Progenitor cell of endocrine pancreas (in vitro differentiated cells): ENCODE data around the gene MICU1. TPM values are rescaled to one million over a fixed set of nuclear protein-coding genes. Genes with fewer than 3 reads are reported as not detected.

Experiments
- DNase-seq: peaks from one replicate; pipeline ENCODE4 v3.0.0; 2021; ENCODE audit warnings: low spot score; ENCODE audit not compliant: unreplicated experiment
- H3K27ac Mint-ChIP-seq: 2 replicates; pipeline ENCODE4 v1.8.0; 2021; ENCODE audit warnings: mild to moderate bottlenecking, moderate library complexity, mixed read lengths
- H3K27me3 Mint-ChIP-seq: 2 replicates; pipeline ENCODE4 v1.8.0; 2021; ENCODE audit warnings: mixed read lengths
- H3K36me3 Mint-ChIP-seq: 2 replicates; pipeline ENCODE4 v1.8.0; 2022; ENCODE audit warnings: mixed read lengths; ENCODE audit not compliant: insufficient read depth
- H3K4me1 Mint-ChIP-seq: 2 replicates; pipeline ENCODE4 v1.8.0; 2021; ENCODE audit warnings: low read depth, mixed read lengths
- H3K4me3 Mint-ChIP-seq: 2 replicates; pipeline ENCODE4 v1.8.0; 2021; ENCODE audit warnings: low read depth, mild to moderate bottlenecking, moderate library complexity, mixed read lengths
- H3K9me3 Mint-ChIP-seq: 2 replicates; pipeline ENCODE4 v1.8.0; 2021; ENCODE audit warnings: low read depth, mixed read lengths
- CTCF ChIP-seq: fragments of 200-600 bp; sonication (generic); IDR thresholded peaks from one replicate; pipeline ENCODE4 v1.5.0; 2021; ENCODE audit warnings: antibody characterized with exemption, mild to moderate bottlenecking; ENCODE audit not compliant: unreplicated experiment
- total RNA-seq: library from RNA; stranded (reverse); gene quantifications from 2 replicates; pipeline ENCODE4 v1.2.1, GENCODE V29; 2021

Gene MICU1
- total RNA-seq, 1 donor from 2014 or later = 63.3 TPM

DNA sequence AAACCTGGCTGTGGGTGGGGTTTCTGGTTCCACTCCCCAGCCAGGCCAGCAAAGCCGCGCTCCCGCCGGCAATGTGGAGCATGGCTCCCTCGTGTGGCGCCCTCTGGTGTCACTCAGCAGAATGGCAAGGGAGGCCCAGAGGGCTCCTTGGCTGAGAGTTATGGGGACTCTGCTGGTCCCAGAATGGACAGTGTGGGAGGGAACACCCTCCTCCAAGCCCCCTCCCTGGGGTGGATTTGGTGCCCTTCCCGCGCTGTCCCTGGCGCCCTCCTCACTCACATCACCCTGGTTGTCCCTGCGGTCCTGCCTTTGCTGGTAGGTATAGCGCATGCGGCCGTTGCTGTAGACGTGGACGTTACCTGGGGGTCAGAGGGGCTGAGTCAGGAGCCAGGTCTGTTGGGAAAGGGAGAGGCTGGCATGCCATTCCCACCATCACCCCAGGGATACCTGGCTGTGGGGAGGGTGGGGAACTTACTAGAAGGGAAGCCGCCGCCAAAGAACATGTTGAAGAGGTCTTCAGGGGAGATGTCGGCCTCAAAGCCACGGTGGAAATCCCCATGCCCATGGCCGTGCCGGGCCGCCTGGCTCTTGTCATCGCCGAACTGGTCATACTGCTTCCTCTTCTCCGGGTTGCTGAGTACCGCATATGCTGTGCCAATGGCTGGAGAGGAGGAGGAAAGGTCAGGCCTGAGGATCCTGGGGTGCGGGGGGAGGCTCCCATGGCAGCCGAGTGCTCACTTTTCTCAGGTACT lies 285.2 kb downstream of the MICU1 start:
- Mint-ChIP-seq H3K4me3 (no peak overlapping the region), H3K27me3 (no peaks in the 10 kb centered on the region), H3K4me1 (no peaks in the 10 kb centered on the region), H3K27ac (no peak overlapping the region), H3K9me3 (no peaks in the 10 kb centered on the region), H3K36me3 (peaks cover 17% of the 10 kb centered on the region)
- TF ChIP-seq CTCF = peak; percentile 92
- peak; percentile 55 for DNase-seq

DNA sequence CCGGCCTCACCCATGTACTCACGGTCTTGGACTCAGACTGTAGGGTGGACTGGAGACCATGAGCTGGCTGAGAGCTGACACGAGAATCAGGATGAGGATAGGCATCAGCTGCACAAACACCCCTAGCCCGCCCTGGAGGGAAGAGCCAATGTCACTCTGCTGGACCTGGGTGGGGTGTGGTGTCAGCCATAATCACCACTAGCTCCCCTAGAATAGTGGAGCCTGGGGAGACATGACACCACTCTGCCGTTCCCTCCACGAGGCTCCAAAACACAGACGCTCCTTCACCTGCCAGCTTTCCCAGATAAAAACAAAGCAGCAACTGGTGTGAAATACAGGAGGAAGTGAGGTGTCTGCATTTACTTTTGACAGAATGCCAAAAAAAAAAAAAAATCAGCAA lies 287.7 kb downstream of the MICU1 start:
- no peak for TF ChIP-seq CTCF
- peaks cover 6% of the 10 kb centered on the region for H3K4me1 Mint-ChIP-seq
- H3K27me3 Mint-ChIP-seq = no peaks in the 10 kb centered on the region

GRCh38 chr10:72337722-72338121 lies 288.2 kb downstream of the MICU1 start:
- H3K27me3 Mint-ChIP-seq = no peaks in the 10 kb centered on the region
- H3K27ac Mint-ChIP-seq = no peak overlapping the region
- no peaks in the 10 kb centered on the region for H3K9me3 Mint-ChIP-seq

More for the DNA sequence above, 287.7 kb downstream of the MICU1 start:
- Mint-ChIP-seq H3K27ac (no peak overlapping the region), H3K36me3 (peaks cover 23% of the 10 kb centered on the region), H3K9me3 (no peaks in the 10 kb centered on the region), H3K4me3 (no peak overlapping the region)
- DNase-seq = no peak

DNA sequence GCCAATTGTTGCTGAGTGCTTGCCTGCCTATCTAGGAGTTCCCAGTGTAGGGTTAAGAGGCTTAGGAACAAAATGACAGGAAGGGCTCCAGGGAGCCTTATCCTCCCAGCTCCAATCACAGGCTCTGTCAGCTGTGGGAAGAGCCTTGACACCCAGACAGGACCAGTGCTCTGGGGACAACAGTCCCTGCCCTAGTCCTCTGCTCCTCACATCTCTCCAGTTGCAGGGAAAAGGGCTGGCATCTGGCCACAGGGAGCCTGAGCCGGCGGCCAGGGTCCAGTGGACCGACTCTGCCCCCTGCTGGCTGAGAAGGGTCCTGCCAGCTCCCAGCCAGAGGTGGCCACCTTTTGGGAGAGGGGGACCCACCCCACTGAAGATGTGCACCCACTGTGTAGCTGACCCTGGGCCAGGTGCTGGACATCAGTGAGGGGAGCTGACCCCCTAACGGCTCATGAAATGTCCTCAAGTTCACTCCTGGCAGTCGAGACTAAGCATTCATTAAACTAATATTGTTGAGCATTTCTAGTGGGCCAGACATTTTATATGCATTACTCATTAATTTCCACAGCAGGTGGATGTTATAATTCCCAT lies 288.7 kb downstream of the MICU1 start:
- peak; percentile 89 for TF ChIP-seq CTCF

More at GRCh38 chr10:72337722-72338121, 288.2 kb downstream of the MICU1 start:
- Mint-ChIP-seq H3K36me3 (peaks cover 23% of the 10 kb centered on the region), H3K4me1 (peaks cover 7% of the 10 kb centered on the region), H3K4me3 (no peak overlapping the region)
- no peak for DNase-seq
- TF ChIP-seq CTCF = no peak

GRCh38 chr10:72336259-72337038 lies 289.4 kb downstream of the MICU1 start:
- no peak for DNase-seq
- Mint-ChIP-seq H3K4me3 (no peak overlapping the region), H3K27me3 (no peaks in the 10 kb centered on the region)

More for the DNA sequence above, 288.7 kb downstream of the MICU1 start:
- Mint-ChIP-seq H3K4me1 (peaks cover 8% of the 10 kb centered on the region), H3K27ac (no peak overlapping the region), H3K36me3 (peaks cover 23% of the 10 kb centered on the region), H3K4me3 (no peak overlapping the region), H3K9me3 (no peaks in the 10 kb centered on the region), H3K27me3 (no peaks in the 10 kb centered on the region)
- peak; percentile 60 for DNase-seq

More at GRCh38 chr10:72336259-72337038, 289.4 kb downstream of the MICU1 start:
- no peak for TF ChIP-seq CTCF
- Mint-ChIP-seq H3K36me3 (peaks cover 23% of the 10 kb centered on the region), H3K27ac (no peak overlapping the region), H3K9me3 (no peaks in the 10 kb centered on the region), H3K4me1 (peaks cover 12% of the 10 kb centered on the region)
